Measurements from ENCODE around the gene COL1A1.

DNA sequence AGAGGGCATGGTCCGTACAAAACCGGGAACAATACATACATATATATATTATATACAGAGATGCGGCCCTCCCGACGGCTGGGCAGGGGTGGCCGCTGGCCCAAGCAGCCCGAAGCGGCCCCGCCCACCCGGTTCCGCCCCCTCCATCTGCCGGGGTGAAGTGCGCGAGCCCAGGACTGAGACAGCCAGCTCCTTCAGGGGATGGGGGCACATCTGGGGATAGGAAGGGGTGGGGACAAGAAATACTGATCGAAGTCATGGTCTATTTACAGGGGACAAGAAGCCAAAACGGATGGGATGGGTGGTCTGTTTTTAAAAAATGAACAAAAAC is 67.7 kb downstream of the COL1A1 start:
- TF ChIP-seq EZH2 (IDR thresholded peaks at IDR 0.05; ENCODE audit: borderline replicate concordance, low read depth, low read length, severe bottlenecking) = no peak
- TF ChIP-seq, protein P1, sequence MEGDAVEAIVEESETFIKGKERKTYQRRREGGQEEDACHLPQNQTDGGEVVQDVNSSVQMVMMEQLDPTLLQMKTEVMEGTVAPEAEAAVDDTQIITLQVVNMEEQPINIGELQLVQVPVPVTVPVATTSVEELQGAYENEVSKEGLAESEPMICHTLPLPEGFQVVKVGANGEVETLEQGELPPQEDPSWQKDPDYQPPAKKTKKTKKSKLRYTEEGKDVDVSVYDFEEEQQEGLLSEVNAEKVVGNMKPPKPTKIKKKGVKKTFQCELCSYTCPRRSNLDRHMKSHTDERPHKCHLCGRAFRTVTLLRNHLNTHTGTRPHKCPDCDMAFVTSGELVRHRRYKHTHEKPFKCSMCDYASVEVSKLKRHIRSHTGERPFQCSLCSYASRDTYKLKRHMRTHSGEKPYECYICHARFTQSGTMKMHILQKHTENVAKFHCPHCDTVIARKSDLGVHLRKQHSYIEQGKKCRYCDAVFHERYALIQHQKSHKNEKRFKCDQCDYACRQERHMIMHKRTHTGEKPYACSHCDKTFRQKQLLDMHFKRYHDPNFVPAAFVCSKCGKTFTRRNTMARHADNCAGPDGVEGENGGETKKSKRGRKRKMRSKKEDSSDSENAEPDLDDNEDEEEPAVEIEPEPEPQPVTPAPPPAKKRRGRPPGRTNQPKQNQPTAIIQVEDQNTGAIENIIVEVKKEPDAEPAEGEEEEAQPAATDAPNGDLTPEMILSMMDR (IDR thresholded peaks at IDR 0.05; ENCODE audit: borderline replicate concordance, extremely low read depth, low read length, poor library complexity, severe bottlenecking) = no peak

All from DND-41 (cell line).